VCaP (cell line): ENCODE data around the gene TMEM259.

ENCODE experiments used
- H3K27ac ChIP-seq: fragments of 450-650 bp; 2 replicates; pipeline ENCODE4 v1.5.1; 2017
- CTCF ChIP-seq: fragments of 450-650 bp; conservative IDR thresholded peaks from 2 replicates; pipeline ENCODE4 v1.5.1; 2017; ENCODE audit warnings: mild to moderate bottlenecking, moderate library complexity

Gene TMEM259

GRCh38 chr19:1061987-1062386, 41.1 kb upstream of the TMEM259 start:
- no peak for TF ChIP-seq CTCF
- no peak overlapping the region for H3K27ac ChIP-seq

GRCh38 chr19:1060689-1061088, 39.8 kb upstream of the TMEM259 start:
- TF ChIP-seq CTCF, result no peak
- H3K27ac ChIP-seq, result no peak overlapping the region

- TF ChIP-seq CTCF, result no peak
- H3K27ac ChIP-seq, result no peak overlapping the region
Measured at GRCh38 chr19:1058112-1058511, 37.2 kb upstream of the TMEM259 start.

GRCh38 chr19:1057176-1057855, 36.4 kb upstream of the TMEM259 start:
- no peak for TF ChIP-seq CTCF

GRCh38 chr19:1055886-1056620, 35.1 kb upstream of the TMEM259 start:
- TF ChIP-seq CTCF, result no peak
- no peak overlapping the region for H3K27ac ChIP-seq

More at GRCh38 chr19:1057176-1057855, 36.4 kb upstream of the TMEM259 start:
- H3K27ac ChIP-seq, result no peak overlapping the region

- no peak overlapping the region for H3K27ac ChIP-seq
- no peak for TF ChIP-seq CTCF
Measured at GRCh38 chr19:1055028-1055425, 34.1 kb upstream of the TMEM259 start.

- H3K27ac ChIP-seq, result no peak overlapping the region
- TF ChIP-seq CTCF, result no peak
Measured at GRCh38 chr19:1054102-1055027, 33.4 kb upstream of the TMEM259 start.
